HT-29 (cell line): ENCODE results near the gene PARP12. TPM values are rescaled to one million over a fixed set of nuclear protein-coding genes. Genes with fewer than 3 reads are reported as not detected.

Experiments used
- small RNA-seq: library from RNA; depleted of rRNA; stranded (forward); fragments of <200 nt; gene quantifications from one replicate; pipeline ENCODE3, GENCODE V24; 2014
- total RNA-seq: library from RNA; depleted of rRNA; stranded (reverse); fragments of >200 nt; shearing (Covaris generic); gene quantifications from 2 replicates; pipeline ENCODE4 v1.2.3, GENCODE V29; 2014; rRNA removed

Gene PARP12
- total RNA-seq, 1 experiment from 2014 or later: 51.1 TPM

Small RNAs within 50 kb of the gene (small RNA-seq; reads per million reads assigned to genes)
- not detected for gene RF00019

Other genes with a start within 250 kb of the PARP12 start
- 17.2 and 22.8 TPM in 2 replicates for gene TBXAS1, start 233.7 kb downstream of the PARP12 start, total RNA-seq
- 1.2 and 1.7 TPM in 2 replicates for gene KDM7A, start 114.0 kb upstream of the PARP12 start, total RNA-seq